KMS-11 (cell line): ENCODE results near the gene PRND.

Experiments
- H2AFZ ChIP-seq: fragments of 200-600 bp; sonication (generic); 2 replicates; pipeline ENCODE4 v1.6.1; 2016; ENCODE audit warnings: antibody characterized with exemption, mixed run types, low read depth
- H3K27ac ChIP-seq: fragments of 200-600 bp; sonication (generic); 2 replicates; pipeline ENCODE4 v1.6.1; 2016; ENCODE audit warnings: mild to moderate bottlenecking, mixed run types
- H3K27me3 ChIP-seq: fragments of 200-600 bp; sonication (generic); 2 replicates; pipeline ENCODE4 v1.6.1; 2017; ENCODE audit warnings: mild to moderate bottlenecking, low read depth, mixed run types, moderate library complexity; ENCODE audit not compliant: insufficient read depth
- H3K36me3 ChIP-seq: fragments of 200-600 bp; sonication (generic); 2 replicates; pipeline ENCODE4 v1.6.1; 2017; ENCODE audit warnings: mild to moderate bottlenecking, mixed run types; ENCODE audit not compliant: insufficient read depth
- H3K4me1 ChIP-seq: fragments of 200-600 bp; sonication (generic); 2 replicates; pipeline ENCODE4 v1.6.1; 2016; ENCODE audit warnings: mild to moderate bottlenecking, low read depth, mixed run types; ENCODE audit not compliant: poor library complexity, severe bottlenecking
- H3K4me2 ChIP-seq: fragments of 200-600 bp; sonication (generic); 2 replicates; pipeline ENCODE4 v1.7.0; 2016; ENCODE audit warnings: mild to moderate bottlenecking, mixed run types
- H3K4me3 ChIP-seq: fragments of 200-600 bp; sonication (generic); IDR thresholded peaks from 2 replicates; pipeline ENCODE4 v1.6.1; 2017; ENCODE audit warnings: low read depth, low read length, mixed read lengths; ENCODE audit not compliant: insufficient read depth
- H3K79me2 ChIP-seq: fragments of 200-600 bp; sonication (generic); 2 replicates; pipeline ENCODE4 v1.6.1; 2016; ENCODE audit warnings: low read depth, mixed run types; ENCODE audit not compliant: insufficient read depth
- H3K9ac ChIP-seq: fragments of 200-600 bp; sonication (generic); 2 replicates; pipeline ENCODE4 v1.6.1; 2016; ENCODE audit warnings: mild to moderate bottlenecking, mixed run types
- H4K20me1 ChIP-seq: fragments of 200-600 bp; sonication (generic); 2 replicates; pipeline ENCODE4 v1.6.1; 2016; ENCODE audit warnings: mild to moderate bottlenecking, mixed run types; ENCODE audit not compliant: insufficient read depth
- CTCF ChIP-seq: fragments of 200-600 bp; sonication (generic); conservative IDR thresholded peaks from 2 replicates; pipeline ENCODE4 v1.6.1; 2017; ENCODE audit warnings: low read depth, mild to moderate bottlenecking, antibody characterized with exemption, low read length, moderate library complexity, mixed read lengths

Gene PRND

DNA sequence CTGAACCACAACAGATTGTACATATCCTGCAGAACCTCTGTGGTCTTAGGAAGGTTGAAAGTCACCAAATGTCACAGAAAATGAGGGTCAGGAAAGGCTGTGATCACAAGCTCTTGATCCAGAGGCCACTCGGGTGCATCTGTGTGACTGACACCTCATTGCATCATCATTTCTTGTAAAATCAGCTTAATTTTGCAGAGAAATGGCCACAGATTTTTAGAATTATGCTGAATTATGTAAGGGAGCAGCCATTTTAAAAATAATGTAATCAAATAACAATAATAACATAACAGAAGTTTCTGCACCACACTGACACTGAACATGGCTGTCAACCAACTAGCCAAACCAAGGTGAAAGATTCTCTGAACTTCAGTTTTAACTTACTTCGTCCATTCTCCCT lies 32.5 kb upstream of the PRND start:
- peaks cover 20% of the 10 kb centered on the region for H3K4me1 ChIP-seq
- no peaks in the 10 kb centered on the region for H3K36me3 ChIP-seq
- TF ChIP-seq CTCF: no peak
- H2AFZ ChIP-seq: no peak overlapping the region
- H4K20me1 ChIP-seq: no peaks in the 10 kb centered on the region
- no peak overlapping the region for H3K4me3 ChIP-seq
- H3K9ac ChIP-seq: no peak overlapping the region
- H3K79me2 ChIP-seq: peaks cover 25% of the 10 kb centered on the region
- no peak overlapping the region for H3K27ac ChIP-seq
- H3K4me2 ChIP-seq: no peak overlapping the region
- no peaks in the 10 kb centered on the region for H3K27me3 ChIP-seq

- Histone ChIP-seq H3K79me2 (peaks cover 25% of the 10 kb centered on the region), H3K4me3 (no peak overlapping the region), H3K36me3 (no peaks in the 10 kb centered on the region), H2AFZ (no peak overlapping the region), H3K27ac (no peak overlapping the region), H4K20me1 (no peaks in the 10 kb centered on the region), H3K4me1 (peaks cover 16% of the 10 kb centered on the region), H3K9ac (no peak overlapping the region), H3K4me2 (no peak overlapping the region), H3K27me3 (no peaks in the 10 kb centered on the region)
- no peak for TF ChIP-seq CTCF
These were observed 30.0 kb upstream of the PRND start for GRCh38 chr20:4691753-4692152.

- H3K36me3 ChIP-seq: no peaks in the 10 kb centered on the region
- peaks cover 11% of the 10 kb centered on the region for H3K79me2 ChIP-seq
- H4K20me1 ChIP-seq: no peaks in the 10 kb centered on the region
These were observed 27.6 kb upstream of the PRND start for GRCh38 chr20:4694076-4694475.

DNA sequence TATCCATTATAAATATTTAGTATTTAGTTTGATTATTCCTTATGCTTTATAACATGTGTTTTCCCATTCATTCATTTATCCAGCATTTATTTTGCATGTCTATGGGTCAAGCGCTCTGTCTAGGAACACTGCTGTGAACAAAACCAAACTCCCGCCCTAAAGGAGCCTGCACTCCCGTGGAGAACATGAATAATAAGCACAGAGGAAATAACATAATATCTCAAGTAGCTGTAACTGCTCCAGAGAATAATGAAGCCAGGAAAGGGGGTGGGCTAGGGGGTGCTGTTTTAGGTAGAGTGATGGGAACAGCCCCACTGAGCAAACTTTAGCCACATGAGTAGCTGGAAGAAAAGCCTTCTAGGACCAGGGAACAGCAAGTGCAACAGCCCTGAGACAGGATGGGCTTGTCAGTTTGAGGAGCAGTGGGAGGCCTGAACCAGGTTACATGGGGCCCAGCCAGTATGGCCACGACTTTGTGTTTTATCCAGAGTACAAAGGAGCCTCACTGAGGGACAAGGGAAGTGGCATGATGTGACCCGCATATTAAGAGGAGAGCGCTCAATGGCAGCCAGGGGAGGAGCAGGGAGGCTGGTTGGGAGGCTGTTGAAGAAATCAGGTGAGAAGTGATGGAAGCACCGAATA lies 24.4 kb upstream of the PRND start:
- no peak overlapping the region for H3K4me3 ChIP-seq
- no peak overlapping the region for H2AFZ ChIP-seq
- H4K20me1 ChIP-seq: no peaks in the 10 kb centered on the region
- H3K4me2 ChIP-seq: no peak overlapping the region
- H3K4me1 ChIP-seq: no peaks in the 10 kb centered on the region
- no peak overlapping the region for H3K27ac ChIP-seq
- no peaks in the 10 kb centered on the region for H3K36me3 ChIP-seq
- H3K9ac ChIP-seq: no peak overlapping the region
- no peaks in the 10 kb centered on the region; the same call in 1 of the 2 replicates for H3K79me2 ChIP-seq
- no peak for TF ChIP-seq CTCF
- H3K27me3 ChIP-seq: no peaks in the 10 kb centered on the region

More at GRCh38 chr20:4694076-4694475, 27.6 kb upstream of the PRND start:
- Histone ChIP-seq H3K4me3 (no peak overlapping the region), H3K9ac (no peak overlapping the region), H3K27me3 (no peaks in the 10 kb centered on the region), H3K4me1 (no peaks in the 10 kb centered on the region), H3K4me2 (no peak overlapping the region), H3K27ac (no peak overlapping the region), H2AFZ (no peak overlapping the region)
- TF ChIP-seq CTCF: no peak
